Kidney epithelial cell (primary cell): ENCODE results near the gene C12orf42. TPM values are rescaled to one million over a fixed set of nuclear protein-coding genes. Genes with fewer than 3 reads are reported as not detected.
A peak's percentile ranks its signal among the peaks of the same experiment; 100 is the strongest.

Experiments used
- DNase-seq: peaks from one replicate; pipeline ENCODE4 v3.0.0-alpha.2; 2010; ENCODE audit warnings: low read depth
- H3K27me3 ChIP-seq: 2 replicates; pipeline ENCODE4 v1.6.0; 2011; ENCODE audit warnings: low read length; ENCODE audit not compliant: control insufficient read depth, insufficient read depth
- H3K36me3 ChIP-seq: 2 replicates; pipeline ENCODE4 v1.5.1; 2011; ENCODE audit warnings: low read length; ENCODE audit not compliant: control insufficient read depth, insufficient read depth
- H3K4me3 ChIP-seq: 2 replicates; pipeline ENCODE4 v1.5.1; 2011; ENCODE audit warnings: low read depth, mild to moderate bottlenecking, control low read depth, low read length
- total RNA-seq: library from RNA; depleted of rRNA; stranded (reverse); fragments of >200 nt; gene quantifications from 2 replicates; pipeline ENCODE4 v1.2.3, GENCODE V29; 2015
- TF ChIP-seq, protein P1 (sequence below): IDR thresholded peaks from 2 replicates; pipeline ENCODE4 v1.5.1; 2011; ENCODE audit warnings: mild to moderate bottlenecking, moderate library complexity, low read length, control low read depth, inconsistent platforms; ENCODE audit not compliant: insufficient read depth, poor library complexity, severe bottlenecking

The C12orf42 gene
- total RNA-seq, 1 donor from 2014 or later, result not detected

DNA sequence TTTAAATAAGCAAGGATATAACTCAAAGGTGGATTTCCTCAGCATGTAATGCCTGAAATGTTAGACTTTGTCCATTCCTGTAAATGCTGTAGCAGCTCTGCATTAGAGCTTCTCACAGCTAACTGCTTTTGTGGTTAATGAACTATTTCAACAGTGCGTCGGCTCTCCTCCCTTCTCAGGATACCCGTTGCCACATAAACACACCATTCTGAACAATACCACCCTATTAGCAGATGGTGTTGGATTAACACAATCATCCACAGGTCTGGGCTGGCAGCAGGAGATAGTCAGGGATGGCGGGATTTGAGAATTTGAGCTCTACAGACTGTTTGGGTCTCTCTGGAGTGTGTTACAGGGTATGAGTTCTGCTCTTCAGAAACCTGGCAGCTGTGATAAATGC is 33.5 kb upstream of the C12orf42 start:
- peak; percentile 44 for DNase-seq
- Histone ChIP-seq H3K4me3 (no peak overlapping the region), H3K36me3 (no peaks in the 10 kb centered on the region), H3K27me3 (peaks cover 3% of the 10 kb centered on the region)
- TF ChIP-seq, protein P1, sequence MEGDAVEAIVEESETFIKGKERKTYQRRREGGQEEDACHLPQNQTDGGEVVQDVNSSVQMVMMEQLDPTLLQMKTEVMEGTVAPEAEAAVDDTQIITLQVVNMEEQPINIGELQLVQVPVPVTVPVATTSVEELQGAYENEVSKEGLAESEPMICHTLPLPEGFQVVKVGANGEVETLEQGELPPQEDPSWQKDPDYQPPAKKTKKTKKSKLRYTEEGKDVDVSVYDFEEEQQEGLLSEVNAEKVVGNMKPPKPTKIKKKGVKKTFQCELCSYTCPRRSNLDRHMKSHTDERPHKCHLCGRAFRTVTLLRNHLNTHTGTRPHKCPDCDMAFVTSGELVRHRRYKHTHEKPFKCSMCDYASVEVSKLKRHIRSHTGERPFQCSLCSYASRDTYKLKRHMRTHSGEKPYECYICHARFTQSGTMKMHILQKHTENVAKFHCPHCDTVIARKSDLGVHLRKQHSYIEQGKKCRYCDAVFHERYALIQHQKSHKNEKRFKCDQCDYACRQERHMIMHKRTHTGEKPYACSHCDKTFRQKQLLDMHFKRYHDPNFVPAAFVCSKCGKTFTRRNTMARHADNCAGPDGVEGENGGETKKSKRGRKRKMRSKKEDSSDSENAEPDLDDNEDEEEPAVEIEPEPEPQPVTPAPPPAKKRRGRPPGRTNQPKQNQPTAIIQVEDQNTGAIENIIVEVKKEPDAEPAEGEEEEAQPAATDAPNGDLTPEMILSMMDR, result no peak

DNA sequence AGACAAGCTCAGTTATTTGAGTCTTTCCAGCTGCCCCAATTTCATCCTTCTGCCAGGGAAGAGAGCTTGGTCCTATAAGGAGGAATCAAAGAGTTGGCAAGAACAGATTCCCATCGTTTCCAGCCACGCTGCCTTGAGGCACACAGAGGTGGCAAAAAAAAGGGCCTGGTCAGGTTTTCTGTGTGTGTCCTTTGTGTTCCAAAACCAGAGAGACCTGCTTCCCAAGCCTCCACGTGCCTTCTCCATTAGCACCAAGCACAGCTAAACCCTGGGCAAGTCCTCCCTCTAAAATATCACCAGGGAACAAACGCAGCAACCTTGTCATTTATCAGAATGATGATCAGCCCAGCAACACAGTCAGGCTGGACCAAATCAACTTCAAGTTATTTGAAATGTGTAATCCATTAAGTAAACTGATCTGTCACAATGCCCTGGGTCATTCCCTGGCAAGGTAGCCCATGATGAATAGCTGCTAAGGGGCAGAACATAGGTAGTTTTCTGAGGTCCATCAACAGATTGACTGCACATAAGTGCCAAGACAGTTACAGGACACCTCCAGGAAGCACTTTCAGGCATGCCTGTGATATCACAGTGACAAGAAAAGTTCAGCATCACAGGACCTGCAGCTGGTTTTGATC is 28.6 kb upstream of the C12orf42 start:
- TF ChIP-seq, protein P1, result no peak
- Histone ChIP-seq H3K4me3 (no peak overlapping the region), H3K27me3 (no peaks in the 10 kb centered on the region), H3K36me3 (no peaks in the 10 kb centered on the region)
- DNase-seq, result no peak

DNA sequence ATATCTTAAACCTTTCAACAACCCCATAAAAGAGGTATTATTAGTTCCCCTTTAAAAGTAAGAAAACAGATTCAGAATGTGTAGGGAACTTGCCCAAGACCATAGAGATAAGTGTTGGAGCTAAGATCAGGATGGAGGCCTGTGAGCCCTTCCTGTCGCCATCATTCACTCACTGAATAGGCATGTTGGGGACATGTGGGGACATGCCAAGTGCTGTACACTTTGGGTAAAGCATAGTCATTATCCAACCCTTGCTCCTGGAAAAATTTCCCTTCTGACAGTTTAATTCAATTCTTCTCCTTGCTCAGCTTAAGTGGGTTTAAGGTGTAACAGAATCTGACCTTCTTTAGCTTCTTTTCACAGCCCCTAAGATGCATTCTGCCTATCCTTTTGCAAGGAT is 28.0 kb upstream of the C12orf42 start:
- TF ChIP-seq, protein P1, result no peak
- Histone ChIP-seq H3K36me3 (no peaks in the 10 kb centered on the region), H3K27me3 (no peaks in the 10 kb centered on the region), H3K4me3 (no peak overlapping the region)
- no peak for DNase-seq

DNA sequence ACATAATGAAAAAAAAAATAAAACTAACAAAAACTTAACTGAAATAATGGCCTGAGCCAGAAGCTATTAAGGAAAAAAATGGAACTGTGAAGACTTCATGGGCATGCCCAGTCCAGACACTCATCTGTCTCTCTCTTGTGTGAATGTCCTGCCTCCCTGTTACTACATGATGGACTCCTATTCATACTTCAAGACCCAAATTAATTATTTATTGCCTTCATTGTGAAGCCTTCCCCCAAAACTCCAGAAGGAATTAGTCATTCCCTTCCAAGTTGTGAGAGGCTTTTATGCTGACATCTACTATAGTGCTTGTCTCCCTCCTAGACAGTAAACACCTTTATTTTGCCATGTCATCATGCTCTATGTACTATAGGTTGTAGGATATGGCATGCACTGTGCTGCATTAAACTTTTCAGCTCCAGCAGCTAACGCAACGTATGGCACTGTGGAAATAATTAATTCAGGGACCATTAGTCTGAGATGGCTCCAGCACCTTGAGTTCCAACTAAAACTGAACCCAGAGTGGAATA is 25.0 kb upstream of the C12orf42 start:
- Histone ChIP-seq H3K36me3 (no peaks in the 10 kb centered on the region), H3K27me3 (no peaks in the 10 kb centered on the region), H3K4me3 (no peak overlapping the region)
- no peak for DNase-seq
- TF ChIP-seq, protein P1, result no peak

DNA sequence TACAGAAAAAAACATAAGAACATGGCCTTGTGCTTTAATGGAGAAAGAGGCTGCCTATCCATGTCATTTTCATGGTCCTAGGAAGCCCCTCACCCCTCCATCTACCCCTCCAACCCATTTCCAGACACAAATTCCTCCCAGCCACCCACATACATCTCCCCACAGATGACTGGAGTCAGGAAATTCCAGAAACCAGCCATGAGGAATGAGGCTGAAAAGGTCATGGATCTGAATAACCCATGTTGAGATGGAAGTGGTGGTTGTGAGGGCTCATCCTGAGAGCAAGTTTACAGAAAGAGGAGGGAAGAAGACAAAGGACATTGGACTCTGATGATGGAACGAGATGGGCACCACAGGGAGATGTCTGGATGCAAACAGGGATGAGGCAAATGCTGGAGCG is 23.9 kb upstream of the C12orf42 start:
- DNase-seq, result no peak
- TF ChIP-seq, protein P1, result no peak
- no peaks in the 10 kb centered on the region for H3K36me3 ChIP-seq
- H3K27me3 ChIP-seq, result no peaks in the 10 kb centered on the region
- no peak overlapping the region for H3K4me3 ChIP-seq

DNA sequence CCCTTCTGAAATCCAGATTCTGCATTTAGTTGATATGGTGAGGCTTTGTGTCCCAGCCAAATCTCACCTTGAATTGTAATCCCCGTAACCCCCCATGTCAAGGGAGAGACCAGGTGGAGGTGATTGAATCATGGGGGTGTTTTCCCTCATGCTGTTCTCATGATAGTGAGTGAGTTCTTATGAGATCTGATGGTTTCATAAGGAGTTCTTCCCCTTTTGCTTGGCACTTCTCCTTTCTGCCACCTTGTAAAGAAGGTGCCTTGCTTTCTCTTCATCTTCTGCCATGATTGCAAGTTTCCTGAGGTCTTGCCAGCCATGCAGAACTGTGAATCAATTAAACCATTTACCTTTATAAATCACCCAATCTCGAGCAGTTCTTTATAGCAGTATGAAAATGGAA is 23.1 kb upstream of the C12orf42 start:
- no peak overlapping the region for H3K4me3 ChIP-seq
- TF ChIP-seq, protein P1, result no peak
- DNase-seq, result no peak
- H3K27me3 ChIP-seq, result no peaks in the 10 kb centered on the region
- H3K36me3 ChIP-seq, result no peaks in the 10 kb centered on the region
